Measurements from ENCODE around the gene SPEF1.

- no peak for TF ChIP-seq EP300 (IDR thresholded peaks at IDR 0.05)
- TF ChIP-seq CTCF (IDR thresholded peaks at IDR 0.05): no peak
Measured at GRCh38 chr20:3783511-3784195, 2.4 kb upstream of the SPEF1 start.
